ENCODE results near the gene AGAP2.

DNA sequence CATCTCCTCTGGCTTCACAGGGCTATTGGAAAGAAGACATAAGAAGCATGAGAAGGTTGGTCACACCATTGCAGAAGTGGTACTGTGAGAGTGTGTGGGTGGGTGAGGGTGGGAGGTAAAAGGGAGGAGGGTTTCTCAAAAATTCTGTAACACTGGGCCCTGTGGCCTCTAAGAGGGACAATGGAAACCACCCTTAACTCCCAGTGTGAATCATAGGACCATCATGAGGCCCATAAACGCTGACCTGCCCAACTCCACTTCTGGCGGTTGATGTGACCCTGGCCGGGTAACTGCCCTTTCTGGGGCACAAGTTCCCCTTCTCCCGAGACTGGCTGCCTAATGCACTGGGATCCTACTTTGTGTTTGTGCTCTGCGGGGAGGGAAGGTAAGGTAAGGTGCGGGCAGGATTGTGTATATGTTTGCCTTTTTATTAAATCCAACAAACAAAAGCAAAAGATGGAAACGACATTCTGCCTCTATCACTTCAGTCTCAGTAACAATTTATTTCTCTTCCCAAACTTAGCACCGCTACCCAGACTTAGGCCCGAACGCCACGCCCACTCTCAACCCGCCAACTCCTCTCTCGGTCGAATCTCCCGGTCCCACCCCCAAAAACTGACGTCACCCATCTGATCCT is 32.8 kb upstream of the AGAP2 start:
- TF ChIP-seq, protein P1, sequence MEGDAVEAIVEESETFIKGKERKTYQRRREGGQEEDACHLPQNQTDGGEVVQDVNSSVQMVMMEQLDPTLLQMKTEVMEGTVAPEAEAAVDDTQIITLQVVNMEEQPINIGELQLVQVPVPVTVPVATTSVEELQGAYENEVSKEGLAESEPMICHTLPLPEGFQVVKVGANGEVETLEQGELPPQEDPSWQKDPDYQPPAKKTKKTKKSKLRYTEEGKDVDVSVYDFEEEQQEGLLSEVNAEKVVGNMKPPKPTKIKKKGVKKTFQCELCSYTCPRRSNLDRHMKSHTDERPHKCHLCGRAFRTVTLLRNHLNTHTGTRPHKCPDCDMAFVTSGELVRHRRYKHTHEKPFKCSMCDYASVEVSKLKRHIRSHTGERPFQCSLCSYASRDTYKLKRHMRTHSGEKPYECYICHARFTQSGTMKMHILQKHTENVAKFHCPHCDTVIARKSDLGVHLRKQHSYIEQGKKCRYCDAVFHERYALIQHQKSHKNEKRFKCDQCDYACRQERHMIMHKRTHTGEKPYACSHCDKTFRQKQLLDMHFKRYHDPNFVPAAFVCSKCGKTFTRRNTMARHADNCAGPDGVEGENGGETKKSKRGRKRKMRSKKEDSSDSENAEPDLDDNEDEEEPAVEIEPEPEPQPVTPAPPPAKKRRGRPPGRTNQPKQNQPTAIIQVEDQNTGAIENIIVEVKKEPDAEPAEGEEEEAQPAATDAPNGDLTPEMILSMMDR (IDR thresholded peaks at IDR 0.05): no peak
- no peak for TF ChIP-seq POLR2A (IDR thresholded peaks at IDR 0.05)
